ENCODE results near the gene GREM2. TPM values are rescaled to one million over a fixed set of nuclear protein-coding genes. Genes with fewer than 3 reads are reported as not detected.

Gene GREM2
- total RNA-seq, result not detected in 2 replicates

DNA sequence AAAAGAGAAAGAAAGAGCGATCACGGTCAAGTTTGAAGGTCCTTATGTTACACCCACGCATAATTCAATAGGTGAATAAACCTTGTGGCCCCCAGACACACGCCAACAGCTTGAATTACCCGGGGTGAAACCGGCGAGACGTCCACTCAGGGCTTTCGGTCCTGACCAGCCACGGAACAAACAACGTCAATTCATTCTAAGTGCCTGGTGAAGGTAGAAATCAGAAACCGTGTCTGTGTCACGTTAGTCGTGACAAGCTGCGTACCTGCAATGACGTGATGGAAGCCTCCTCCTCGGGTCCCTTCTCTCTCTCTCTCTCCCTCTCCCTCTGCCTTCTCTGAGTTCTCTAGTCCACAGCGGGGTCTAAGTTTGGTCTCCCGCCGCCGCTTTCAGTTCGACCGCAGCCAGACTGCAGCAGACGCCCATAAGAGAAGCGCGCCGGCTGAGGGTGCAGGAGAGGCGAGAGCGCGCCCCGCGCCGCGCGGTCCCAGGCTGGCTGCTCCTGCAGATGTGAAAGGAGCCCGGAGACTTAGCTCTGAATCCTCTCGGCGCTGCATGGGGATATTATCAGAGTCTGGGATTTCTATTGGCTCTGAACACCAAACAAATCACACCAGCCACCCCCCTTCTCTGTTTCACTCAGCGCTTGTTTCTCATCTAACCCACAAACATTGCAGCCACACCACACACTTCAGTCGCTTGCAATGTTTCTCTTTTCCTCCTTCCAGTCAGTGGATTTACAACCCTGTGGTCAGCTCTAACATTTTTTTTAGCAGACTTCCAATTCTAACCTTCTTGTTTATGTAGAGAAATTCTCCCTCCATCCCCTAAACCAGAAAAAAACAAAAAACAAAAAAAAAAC, at the start of gene GREM2:
GREM2 (minus strand) TSS at position 537 of the 862 bp plus-strand sequence. CDS start 118,680 bp downstream, outside the sequence.
- peak in 1 of 2 donors; percentile 14 for DNase-seq (ENCODE audit: low read depth in 2 of 2)

DNA sequence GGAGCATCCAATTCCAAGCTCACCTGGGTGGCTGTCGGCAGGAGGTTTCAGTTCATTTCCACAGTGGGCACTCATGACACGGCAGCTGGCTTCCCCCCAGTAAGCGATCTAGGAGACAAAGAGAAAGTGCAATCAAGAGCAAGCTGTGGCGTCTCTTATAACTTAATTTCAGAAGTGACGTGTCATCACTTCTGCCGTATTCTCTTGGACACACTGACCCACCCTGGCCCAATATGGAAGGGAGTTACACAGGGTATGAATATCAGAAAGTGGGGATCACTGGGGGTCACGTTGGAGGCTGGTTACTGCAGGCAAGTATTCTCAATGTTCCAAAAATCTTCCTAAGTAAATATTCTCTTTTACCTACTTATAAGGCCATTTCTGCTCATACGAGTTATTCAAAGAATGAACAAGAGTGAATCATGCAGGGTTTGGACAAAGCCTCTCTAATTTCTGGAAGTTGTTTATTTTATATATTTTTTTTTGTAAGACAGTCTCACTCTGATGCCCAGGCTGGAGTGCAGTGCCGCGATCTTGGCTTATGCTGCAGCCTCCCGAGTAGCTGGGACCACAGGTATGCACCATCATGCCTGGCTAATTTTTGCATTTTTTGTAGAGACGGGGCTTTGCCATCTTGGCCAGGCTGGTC, 46.5 kb upstream of the GREM2 start:
- DNase-seq (ENCODE audit: low read depth in 2 of 2), result no peak

DNA sequence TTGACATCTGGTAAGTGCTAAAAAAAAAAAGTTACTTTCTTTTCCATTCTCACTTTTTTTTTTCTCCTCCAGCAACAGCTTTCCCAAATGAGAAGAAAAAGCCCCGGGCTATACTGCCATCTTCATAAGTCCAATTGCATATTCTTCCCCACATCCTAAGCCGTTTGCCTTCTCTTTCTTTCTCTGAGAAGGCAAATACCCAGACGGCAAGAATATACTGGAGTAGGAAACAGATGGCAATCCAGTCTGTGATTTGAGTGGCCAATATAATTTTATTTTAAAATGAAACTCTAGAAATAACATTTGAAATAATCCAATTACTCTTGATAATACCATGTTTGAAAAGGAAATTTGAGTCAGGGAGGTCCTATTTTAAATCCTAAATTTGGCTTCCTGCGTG, 44.6 kb upstream of the GREM2 start:
- DNase-seq (ENCODE audit: low read depth in 2 of 2), result no peak

DNA sequence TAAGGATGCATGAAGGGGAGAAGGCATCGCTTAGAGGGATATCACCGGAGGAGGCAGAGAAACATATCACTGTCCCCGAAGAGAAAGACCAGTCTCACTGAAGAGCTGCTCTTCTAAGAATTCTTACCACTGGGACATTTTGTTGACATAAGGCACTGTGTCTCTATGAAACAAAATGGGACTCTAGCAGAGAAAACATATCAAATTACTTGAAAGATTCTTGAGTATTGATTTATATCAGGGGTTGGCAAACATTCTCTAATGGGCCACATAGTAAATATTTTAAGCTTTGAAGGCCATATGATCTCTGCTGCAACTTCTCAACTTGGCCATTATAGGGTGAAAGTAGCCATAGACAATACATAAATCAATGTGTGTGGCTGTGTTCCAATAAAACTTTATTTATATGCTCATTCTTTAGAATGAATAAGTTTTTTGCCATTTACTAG, 41.0 kb upstream of the GREM2 start:
- DNase-seq (ENCODE audit: low read depth in 2 of 2), result no peak

DNA sequence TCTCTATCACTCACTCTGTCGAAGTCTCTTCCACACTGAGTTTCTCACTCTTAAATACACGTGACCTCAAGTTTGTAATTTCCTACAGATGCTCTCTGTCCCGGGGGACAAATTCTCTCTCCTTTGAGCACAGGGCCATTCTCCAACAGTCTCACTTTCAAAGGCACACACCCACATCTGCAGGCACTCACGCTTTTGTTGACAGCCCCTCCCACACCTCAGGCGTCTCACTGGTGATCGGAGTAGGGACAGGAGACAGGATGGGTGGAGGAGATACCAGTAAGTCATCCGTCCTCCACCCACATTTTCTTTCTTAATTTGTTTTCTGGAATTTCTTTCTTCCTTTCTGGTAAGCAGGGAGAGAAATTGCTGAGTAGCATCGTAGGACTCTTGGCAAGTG, 40.6 kb upstream of the GREM2 start:
- no peak for DNase-seq (ENCODE audit: low read depth in 2 of 2)

DNA sequence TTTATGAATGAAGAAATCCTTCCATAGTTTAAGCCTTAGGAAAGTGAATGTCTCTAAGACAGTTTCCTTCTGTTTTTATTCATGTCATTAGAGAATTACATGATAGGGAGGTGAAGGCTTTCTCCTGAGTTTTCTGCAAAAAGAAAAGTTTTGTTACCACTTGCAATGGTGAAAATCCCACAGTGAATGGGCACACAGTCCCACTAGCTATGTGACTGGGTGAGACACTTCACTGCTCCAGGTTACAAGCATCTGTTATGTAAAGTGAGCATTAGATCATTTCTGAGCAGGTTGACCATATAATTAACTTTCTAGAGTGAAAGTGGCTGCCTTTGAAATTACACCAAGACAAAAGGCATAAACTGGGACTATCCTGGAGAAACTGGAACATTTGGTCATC, 38.9 kb upstream of the GREM2 start:
- no peak for DNase-seq (ENCODE audit: low read depth in 2 of 2)

DNA sequence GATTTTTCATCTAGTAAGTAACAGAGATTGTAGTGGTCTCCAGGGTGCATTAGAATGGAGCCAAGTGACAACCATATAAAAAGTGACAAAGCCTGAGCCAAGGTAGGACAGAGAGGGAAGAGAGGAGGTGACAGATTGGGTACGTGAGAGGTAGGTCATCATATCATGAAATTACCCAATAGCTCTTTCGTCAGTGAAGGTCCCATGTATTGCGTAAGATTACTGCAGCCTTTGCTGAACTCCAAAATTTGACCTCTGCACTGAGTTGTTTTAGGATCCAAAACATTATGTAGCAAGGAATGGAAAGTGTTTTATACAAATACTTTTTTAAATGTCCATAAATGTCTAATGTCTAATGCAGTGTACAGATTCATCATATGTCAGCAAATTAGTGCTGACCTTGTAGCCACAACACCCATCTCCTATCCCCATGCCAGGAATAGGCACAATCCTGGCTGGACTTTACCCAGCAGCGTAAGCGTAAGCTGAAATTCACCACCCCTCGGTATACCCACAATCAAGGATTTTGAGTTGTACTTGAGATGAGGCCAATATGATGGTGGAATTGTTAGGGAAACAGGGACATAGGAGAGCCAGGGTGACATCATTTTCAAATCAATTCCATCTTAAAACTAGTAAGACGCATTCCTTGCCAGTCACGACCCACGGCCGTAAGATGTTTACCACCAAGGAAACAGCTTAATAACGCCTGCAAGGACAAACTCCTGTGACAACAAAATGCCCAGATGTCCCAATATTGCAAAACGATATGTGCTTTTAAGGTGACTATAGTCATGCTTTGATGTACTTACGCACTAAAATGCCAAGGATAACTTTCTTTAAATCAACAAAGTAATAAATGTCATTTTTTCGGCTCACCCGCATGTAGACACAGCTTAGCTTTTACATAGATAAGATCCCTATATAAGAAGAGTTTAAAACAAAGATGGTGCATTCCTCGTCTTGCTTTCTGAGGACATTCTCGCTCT, 38.1 kb upstream of the GREM2 start:
- DNase-seq (ENCODE audit: low read depth in 2 of 2), result no peak

DNA sequence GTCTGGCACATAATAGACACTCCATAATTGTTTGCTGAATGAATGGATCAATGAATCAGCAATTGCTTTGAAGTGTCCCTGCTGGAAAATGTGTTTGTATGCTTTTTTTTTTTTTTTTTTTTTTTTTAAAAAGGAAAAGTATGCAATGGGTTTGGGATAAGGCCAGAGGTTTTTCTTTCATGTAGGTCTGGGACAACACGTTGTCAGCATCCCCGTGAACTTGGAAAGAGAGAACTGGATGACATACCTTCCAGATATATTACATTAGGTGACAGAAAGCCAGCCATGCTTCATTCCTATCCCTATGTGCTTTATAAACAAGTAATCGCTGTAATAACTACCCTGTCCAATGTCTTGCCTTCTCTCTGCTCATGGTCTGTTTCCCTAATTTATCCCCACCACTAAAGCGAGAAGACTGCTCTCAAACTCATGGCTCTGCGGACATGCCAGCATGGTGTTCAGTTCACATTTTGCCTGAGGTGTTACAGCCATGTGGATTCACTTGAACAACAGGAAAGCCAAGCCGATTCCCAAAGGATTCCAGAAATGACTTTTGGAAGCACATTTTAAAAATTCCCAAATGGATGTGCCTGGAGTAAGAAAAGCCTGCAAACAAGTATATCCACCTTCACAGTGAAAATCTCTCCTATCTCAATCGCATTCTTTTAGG, 34.8 kb upstream of the GREM2 start:
- DNase-seq (ENCODE audit: low read depth in 2 of 2), result no peak

DNA sequence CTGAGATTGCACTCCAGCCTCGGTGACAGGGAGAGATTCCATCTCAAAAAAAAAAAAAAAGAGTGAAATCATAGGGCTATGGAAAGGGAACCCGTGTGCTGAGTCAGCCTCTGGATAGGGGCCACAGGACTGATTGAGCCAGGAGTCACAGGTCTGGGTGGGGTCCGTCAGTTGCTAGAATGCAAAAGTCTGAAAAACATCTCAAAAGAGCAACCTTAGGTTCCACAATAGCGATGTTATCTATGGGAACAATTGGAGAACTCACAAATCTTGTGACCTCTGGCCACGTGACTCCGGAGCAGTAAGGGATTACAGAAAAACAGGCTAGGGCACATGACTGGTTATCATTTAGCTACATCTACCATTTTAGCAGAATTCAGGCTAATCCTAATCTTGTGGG, 32.8 kb upstream of the GREM2 start:
- no peak for DNase-seq (ENCODE audit: low read depth in 2 of 2)

DNA sequence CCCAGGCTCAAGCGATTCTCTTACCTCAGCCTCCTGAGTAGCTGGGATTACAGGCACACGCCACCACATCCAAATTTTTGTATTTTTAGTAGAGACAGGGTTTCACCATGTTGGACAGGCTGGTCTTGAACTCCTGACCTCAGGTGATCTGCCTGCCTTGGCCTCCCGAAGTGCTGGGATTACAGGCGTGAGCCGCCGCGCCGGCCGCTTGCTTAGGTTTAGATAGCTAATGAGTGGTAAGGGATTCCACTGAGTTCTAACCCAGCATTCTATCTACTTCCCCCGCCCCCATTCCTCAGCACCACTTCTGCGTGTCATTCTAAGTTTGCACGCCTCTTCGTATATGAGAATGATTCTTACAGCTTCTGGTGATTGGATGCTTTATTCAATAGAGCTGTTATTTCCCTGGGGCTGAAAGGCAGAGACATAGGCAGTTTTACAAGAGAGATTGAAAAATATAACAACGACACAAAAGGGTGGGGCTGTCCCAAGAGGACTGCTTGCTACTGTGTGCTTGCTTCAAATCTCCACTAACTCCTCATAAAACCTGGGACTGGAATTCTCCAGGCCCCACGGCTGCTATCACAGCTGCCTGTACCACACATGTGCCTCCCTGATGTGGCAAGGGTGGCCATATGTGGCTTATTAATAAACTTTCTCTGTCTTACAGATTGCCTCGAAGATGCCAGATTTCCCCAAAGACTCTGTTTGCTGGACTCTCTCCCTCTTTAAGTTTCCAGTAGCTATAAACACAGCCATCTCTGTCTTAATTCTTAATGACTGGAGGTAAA, 23.7 kb upstream of the GREM2 start:
- no peak for DNase-seq (ENCODE audit: low read depth in 2 of 2)

DNA sequence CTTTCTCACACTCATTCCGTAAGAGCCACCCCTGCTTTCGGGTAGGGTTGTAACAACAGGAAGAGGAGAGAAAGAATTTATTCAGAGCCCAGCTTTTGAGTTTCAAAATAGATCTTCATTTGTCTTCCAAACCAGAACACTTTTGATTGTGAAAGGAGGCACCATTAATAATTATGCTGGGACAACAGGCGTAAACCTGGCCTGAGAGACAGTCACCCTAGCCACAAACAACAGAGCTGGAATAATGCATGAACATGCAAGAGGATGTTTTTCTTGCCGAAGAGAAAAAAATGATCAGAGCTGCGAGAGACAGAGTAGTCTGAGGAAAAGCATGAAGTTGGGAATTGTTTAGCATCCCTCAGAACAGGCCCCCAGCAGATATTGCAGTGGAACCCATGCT, 18.5 kb upstream of the GREM2 start:
- no peak for DNase-seq (ENCODE audit: low read depth in 2 of 2)

DNA sequence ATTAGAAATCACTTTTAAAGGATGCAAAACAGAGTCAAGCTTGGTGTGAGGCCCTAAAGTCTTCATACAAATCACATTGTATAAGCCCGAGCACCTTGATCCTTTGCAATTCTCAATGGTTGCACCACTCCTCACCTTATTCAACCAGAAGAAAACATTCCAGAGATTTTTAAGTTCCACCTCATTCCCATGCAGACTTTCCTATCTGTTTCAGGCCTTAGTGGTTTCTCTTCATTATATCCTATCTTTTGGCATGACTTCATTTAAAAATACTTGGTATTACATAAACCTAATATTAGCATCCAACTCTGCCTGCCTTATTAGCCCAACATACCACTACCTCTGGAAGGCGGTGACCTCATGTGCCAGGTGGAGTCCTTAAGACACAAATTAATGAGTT, 9.3 kb upstream of the GREM2 start:
- no peak for DNase-seq (ENCODE audit: low read depth in 2 of 2)

DNA sequence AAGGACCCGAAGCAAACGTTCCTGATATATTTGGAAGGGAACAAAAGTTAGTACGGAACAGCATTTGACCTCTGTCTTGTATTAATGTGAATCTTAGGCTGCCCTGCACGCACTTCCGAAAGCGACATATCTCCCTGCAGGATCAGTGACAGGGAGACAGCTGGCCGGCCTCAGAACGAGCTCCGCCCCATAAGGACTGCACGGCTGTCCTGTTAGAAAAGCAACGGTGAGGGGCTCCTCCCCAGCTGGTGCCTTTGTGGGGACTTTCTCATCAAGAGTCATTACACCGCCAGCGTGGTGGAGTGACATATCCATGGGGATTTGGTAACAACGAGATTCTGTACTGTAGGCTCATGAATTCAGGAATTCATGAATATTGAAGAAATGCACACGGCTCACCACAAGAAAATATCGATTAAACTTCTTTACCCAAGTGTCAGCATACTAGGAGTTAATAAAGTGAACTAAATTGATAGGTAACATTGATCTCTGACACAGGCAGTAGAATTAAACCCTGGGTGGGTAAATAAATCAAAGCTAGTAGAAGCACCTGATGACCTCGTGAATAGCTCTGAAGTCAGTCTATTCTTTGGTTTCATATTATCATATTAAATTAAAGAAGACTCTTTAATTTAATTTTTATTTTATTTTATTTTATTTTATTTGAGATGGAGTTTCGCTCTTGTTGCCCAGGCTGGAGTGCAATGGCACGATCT, 8.1 kb upstream of the GREM2 start:
- DNase-seq (ENCODE audit: low read depth in 2 of 2), result no peak

DNA sequence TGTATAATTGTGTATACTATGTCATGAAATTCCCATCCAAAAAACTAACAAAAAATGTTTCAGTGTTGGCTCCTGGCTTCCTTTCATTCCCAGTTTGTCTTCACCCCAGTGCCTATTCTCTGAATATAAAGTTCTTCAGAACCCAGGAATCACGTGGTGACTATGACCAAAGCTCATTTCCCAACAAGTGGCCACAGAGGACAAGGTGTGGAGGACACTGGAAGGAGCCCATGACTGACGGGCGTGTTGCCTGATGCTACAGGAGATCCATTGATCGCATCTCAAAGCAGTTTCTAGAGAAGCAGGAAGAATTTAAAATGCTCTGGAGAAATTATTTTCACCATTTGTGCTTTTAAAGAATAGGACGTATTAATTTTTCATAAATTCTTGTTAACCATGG, 7.4 kb upstream of the GREM2 start:
- DNase-seq (ENCODE audit: low read depth in 2 of 2), result no peak

DNA sequence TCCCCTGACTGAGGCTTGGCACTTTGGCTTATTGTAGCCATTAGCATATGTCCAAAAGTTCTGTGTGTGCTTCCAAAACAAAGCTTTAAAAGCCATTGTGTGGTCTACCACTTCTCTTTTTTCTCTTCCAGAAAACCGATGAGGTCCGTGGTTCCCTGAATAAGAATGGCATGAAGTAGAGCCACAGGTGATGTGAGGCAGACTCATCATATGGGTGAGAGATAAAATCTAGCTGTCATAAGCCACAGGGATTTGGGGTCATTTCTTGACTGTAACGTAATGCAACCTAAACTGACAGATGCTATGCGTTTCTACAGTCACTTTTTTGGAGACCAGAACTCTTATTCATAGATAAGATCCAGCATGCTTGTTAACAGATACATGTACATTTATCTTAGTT, 7.0 kb upstream of the GREM2 start:
- DNase-seq (ENCODE audit: low read depth in 2 of 2), result no peak

DNA sequence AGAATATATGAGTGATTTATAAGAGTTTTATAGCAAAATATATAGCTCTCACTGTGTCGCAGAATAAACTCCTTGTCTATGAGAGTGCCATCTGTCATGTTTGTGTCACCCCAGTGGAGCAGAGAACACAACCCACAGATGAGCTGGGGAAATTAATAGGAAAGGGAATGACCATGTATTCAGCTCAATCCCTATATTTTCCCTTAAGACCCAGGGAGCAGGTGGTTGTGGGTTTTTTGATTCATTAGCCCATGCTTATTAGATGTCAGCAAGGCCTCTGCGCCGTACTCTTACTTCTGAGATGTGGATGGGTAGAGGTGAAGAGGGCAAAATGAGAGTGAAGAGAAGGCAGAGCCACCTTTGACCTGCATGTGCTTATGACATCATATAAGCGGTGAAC, 4.1 kb upstream of the GREM2 start:
- no peak for DNase-seq (ENCODE audit: low read depth in 2 of 2)

DNA sequence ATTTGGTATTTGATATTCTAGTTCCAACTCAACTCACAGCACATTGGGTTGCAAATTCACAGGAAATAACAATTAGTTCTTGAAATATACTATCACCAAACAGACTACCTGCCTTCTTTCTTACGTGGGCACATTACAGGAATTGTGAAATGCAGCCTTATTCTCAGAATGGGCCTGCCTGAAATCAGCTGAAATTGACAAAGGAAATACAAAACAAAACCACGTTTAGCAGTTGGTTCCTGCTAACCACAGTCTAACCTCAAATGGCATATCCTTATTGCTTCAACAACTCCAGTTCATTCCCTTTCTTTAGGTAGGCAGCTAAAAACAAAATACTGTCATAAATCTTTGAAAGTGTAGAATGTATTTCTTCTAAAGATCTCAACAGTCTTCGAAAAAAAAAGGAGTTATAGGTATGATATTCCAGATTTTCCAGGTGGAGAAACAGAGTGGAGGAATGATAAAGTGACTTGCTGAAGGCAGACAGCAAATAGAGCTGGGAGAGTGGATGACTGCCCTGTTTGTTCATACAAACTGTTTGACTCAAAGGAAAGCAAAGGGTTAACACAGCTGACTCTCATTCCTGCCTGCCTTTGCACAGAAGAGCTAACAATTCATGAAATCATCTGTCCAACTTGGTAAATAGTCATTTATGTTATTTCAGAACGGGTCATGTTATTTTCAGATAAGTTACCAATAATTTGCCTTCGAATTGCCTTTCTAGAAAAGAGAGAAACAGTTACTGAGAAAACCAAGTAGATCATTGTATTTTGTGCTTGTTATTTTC, 1.6 kb upstream of the GREM2 start:
- DNase-seq (ENCODE audit: low read depth in 2 of 2), result no peak

DNA sequence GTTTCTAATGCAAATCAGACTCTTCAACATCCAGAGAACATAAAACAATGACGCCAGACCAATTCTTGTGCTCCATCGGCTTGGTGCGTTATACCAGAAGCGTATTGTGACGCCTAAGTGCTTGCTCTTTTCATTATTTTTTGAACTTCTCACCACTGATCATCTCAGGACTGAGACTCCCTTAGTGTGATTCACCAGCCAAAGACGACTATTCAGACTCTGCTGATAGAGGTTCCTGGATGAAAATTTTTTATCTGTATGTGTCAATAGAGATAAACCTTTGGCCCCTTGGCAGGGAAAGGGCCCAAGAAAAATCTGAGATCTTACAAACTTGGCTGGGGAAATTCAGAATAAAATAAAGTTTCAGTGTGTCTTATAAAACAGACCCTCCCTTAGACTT, 856 bp upstream of the GREM2 start:
- DNase-seq (ENCODE audit: low read depth in 2 of 2), result no peak

DNA sequence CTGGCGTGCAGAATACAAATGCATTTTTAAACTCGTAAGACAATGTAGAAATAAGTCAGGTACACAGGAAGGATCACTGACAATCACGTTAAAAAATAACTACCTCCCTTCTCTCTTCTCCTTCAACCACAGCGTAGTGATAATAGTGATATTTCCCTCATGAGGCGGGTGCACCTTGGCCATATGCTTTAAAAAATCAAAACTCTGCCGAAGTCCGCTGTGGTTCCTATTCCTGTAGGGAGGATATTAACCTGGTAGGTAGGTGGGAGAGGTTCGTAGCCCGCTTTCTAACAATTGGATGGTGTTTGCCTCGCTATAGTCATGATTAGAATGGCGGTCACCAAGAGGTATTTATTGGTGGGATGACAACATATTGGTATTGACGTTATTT, 732 bp downstream of the GREM2 start:
- no peak for DNase-seq (ENCODE audit: low read depth in 2 of 2)
